ENCODE measurements around the gene FAM240B. TPM values are rescaled to one million over a fixed set of nuclear protein-coding genes. Genes with fewer than 3 reads are reported as not detected.

The FAM240B gene
- not detected in 2 replicates for total RNA-seq (2016; rRNA removed; fragmentation: Illumina TruSeq; extraction: Trizol)
- not detected in 2 replicates for total RNA-seq (2016; cell fraction: cytosol; rRNA removed; fragmentation: Illumina TruSeq; extraction: Trizol; ENCODE audit: low read depth)
- not detected in 2 replicates for total RNA-seq (2016; cell fraction: insoluble cytoplasmic fraction; rRNA removed; fragmentation: Illumina TruSeq; extraction: Trizol)
- total RNA-seq (2016; cell fraction: membrane; rRNA removed; fragmentation: Illumina TruSeq; extraction: Trizol): not detected in 2 replicates
- not detected in 2 replicates for total RNA-seq (2016; cell fraction: nucleus; rRNA removed; fragmentation: Illumina TruSeq; extraction: Trizol)
- polyA plus RNA-seq (2011; rRNA removed): not detected in 2 replicates
- not detected in 2 replicates for polyA plus RNA-seq (2011; cell fraction: cytosol; rRNA removed)
- not detected in 2 replicates for polyA plus RNA-seq (2011; cell fraction: nucleus; rRNA removed)
- polyA plus RNA-seq (2012): not detected in 2 replicates
- not detected in 2 replicates for polyA plus RNA-seq (2016; cell fraction: cytosol; fragmentation: Illumina TruSeq; extraction: Trizol; ENCODE audit: low read depth)
- not detected in 2 replicates for polyA plus RNA-seq (2016; cell fraction: insoluble cytoplasmic fraction; fragmentation: Illumina TruSeq; extraction: Trizol; ENCODE audit: low read depth)
- not detected in 2 replicates for polyA plus RNA-seq (2016; cell fraction: membrane; fragmentation: Illumina TruSeq; extraction: Trizol; ENCODE audit: low read depth)
- polyA plus RNA-seq (2016; cell fraction: nucleus; fragmentation: Illumina TruSeq; extraction: Trizol; ENCODE audit: insufficient read depth, low read depth): not detected in 2 replicates
- not detected in 2 replicates for polyA minus RNA-seq (2011; rRNA and poly(A)+ RNA removed; ENCODE audit: low replicate concordance)
- polyA minus RNA-seq (2011; cell fraction: cytosol; rRNA and poly(A)+ RNA removed): not detected in 2 replicates
- polyA minus RNA-seq (2011; cell fraction: nucleus; rRNA and poly(A)+ RNA removed): not detected in 2 replicates
- not detected for Bru-seq, nascent RNA
- not detected for BruChase-seq, experiment 1, labeled RNA remaining after a 6-hour chase
- BruChase-seq, experiment 2, labeled RNA remaining after a 2-hour chase: not detected
- long read RNA-seq, experiment 1: 0 reads
- long read RNA-seq, experiment 2: 0 reads

- in situ Hi-C loops (cut with HindIII; ENCODE audit: extremely low pct_ligation_motif_present, low pct_unique_long_range_greater_than_20kb): no loop called here
- CTCF ChIA-PET (ENCODE audit: low intra/inter-chr PET ratio, low total read pairs): no interaction called here
Measured at GRCh38 chr9:38720083-38720745, at the start of gene FAM240B. Gene FAM240B (minus strand): TSS chr9:38720133. CDS start chr9:38703999, 16,134 bp downstream.

DNA sequence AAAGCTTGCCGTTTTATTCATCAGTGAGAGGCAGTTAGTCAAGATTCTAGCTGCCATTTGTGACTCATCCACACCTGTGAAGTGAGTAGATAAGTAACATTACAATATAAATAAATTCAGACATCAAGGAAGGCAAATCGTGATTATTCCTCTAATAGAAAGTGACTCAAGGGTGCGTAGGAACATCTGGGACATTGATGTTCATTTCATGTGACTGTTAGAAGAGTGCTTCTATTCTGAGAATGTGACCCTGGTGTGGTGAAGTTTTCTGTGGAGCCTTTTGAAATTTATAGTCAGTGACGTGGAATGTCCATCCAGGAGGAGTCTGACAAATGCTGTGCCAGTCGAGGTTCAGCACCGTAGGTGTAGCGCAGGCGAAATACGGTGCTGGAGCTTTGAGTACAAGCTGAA lies 48.4 kb upstream of the FAM240B start:
- ChIA-PET POLR2A (no interaction called here), CTCF (ENCODE audit: low intra/inter-chr PET ratio, low total read pairs) (no interaction called here)
- WGBS (ENCODE audit: low lambda C conversion rate): 47% methylated on average over 9 of the region's 9 CpGs
- H2AFZ ChIP-seq (ENCODE audit: low read length): no peak overlapping the region
- FAIRE-seq: no peak
- no peak overlapping the region for H3K9ac ChIP-seq (ENCODE audit: insufficient read depth, low read depth, low read length)
- peaks cover 0 to 5% of the 10 kb centered on the region in 2 experiments; a peak in 2 of 5 replicates for H3K27me3 ChIP-seq (ENCODE audit: control insufficient read depth in 1 of 2, insufficient read depth in 2 of 2, low read length in 2 of 2)
- no peak overlapping the region for H3K4me2 ChIP-seq (ENCODE audit: low read depth, low read length)
- H3K4me1 ChIP-seq (ENCODE audit: insufficient read depth, low read length): no peaks in the 10 kb centered on the region
- H3K27ac ChIP-seq (ENCODE audit: extremely low read length, insufficient read depth, low read length): no peak overlapping the region
- no peak for ATAC-seq
- DNase-seq (ENCODE audit: low spot score): no peak
- no TSS peak for BruUV-seq (replicated peaks)
- no peaks in the 10 kb centered on the region for H4K20me1 ChIP-seq (ENCODE audit: insufficient read depth, low read length)
- H3K79me2 ChIP-seq (ENCODE audit: insufficient read depth, low read length): no peaks in the 10 kb centered on the region
- in situ Hi-C loops (cut with HindIII; ENCODE audit: extremely low pct_ligation_motif_present, low pct_unique_long_range_greater_than_20kb): no loop called here
- intact Hi-C loops (cut with micrococcal nuclease; ENCODE audit: unreplicated experiment): no loop called here
- H3K36me3 ChIP-seq (replicated peaks in 1 of 2; ENCODE audit: control insufficient read depth in 1 of 2, insufficient read depth in 2 of 2, low read length in 2 of 2): no peaks in the 10 kb centered on the region
- no peaks in the 10 kb centered on the region for H3K9me3 ChIP-seq (ENCODE audit: low read length)
- no peak overlapping the region for H3K4me3 ChIP-seq (replicated peaks in 1 of 3; ENCODE audit: insufficient read depth in 1 of 3, low read depth in 2 of 3, low read length in 3 of 3)
- TF ChIP-seq RELA (CRISPR knock-in tag; IDR thresholded peaks at IDR 0.05) (no peak), ZNF33A (CRISPR knock-in tag; IDR thresholded peaks at IDR 0.05; ENCODE audit: borderline replicate concordance) (no peak), POLR2G (IDR thresholded peaks at IDR 0.05; ENCODE audit: low read depth, low read length) (no peak), ZFP82 (CRISPR knock-in tag; IDR thresholded peaks at IDR 0.05; ENCODE audit: borderline replicate concordance) (no peak), NFE2L1 (CRISPR knock-in tag; IDR thresholded peaks at IDR 0.05; ENCODE audit: borderline replicate concordance) (no peak), ZNF263 (CRISPR knock-in tag; IDR thresholded peaks at IDR 0.05) (no peak), TGIF2 (CRISPR knock-in tag; IDR thresholded peaks at IDR 0.05) (no peak), ZNF260 (CRISPR knock-in tag; IDR thresholded peaks at IDR 0.05; ENCODE audit: borderline replicate concordance, low read depth) (no peak), KDM5B (CRISPR knock-in tag; IDR thresholded peaks at IDR 0.05; ENCODE audit: borderline replicate concordance) (no peak), ZNF451 (CRISPR knock-in tag; IDR thresholded peaks at IDR 0.05) (no peak), ZNF256 (CRISPR knock-in tag; conservative IDR thresholded peaks at IDR 0.05) (no peak)
- TF ChIP-seq, protein P1, sequence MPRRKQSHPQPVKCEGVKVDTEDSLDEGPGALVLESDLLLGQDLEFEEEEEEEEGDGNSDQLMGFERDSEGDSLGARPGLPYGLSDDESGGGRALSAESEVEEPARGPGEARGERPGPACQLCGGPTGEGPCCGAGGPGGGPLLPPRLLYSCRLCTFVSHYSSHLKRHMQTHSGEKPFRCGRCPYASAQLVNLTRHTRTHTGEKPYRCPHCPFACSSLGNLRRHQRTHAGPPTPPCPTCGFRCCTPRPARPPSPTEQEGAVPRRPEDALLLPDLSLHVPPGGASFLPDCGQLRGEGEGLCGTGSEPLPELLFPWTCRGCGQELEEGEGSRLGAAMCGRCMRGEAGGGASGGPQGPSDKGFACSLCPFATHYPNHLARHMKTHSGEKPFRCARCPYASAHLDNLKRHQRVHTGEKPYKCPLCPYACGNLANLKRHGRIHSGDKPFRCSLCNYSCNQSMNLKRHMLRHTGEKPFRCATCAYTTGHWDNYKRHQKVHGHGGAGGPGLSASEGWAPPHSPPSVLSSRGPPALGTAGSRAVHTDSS (CRISPR knock-in tag; conservative IDR thresholded peaks at IDR 0.05): no peak

More at GRCh38 chr9:38720083-38720745, at the start of gene FAM240B:
- Histone ChIP-seq H3K27me3 (ENCODE audit: control insufficient read depth in 1 of 2, insufficient read depth in 2 of 2, low read length in 2 of 2) (peaks cover 0 to 2% of the 10 kb centered on the region in 2 experiments; a peak in 2 of 5 replicates), H3K79me2 (ENCODE audit: insufficient read depth, low read length) (no peaks in the 10 kb centered on the region), H2AFZ (ENCODE audit: low read length) (no peak within 1 kb of the TSS), H3K27ac (ENCODE audit: extremely low read length, insufficient read depth, low read length) (no peak within 1 kb of the TSS), H3K9ac (ENCODE audit: insufficient read depth, low read depth, low read length) (no peak within 1 kb of the TSS), H4K20me1 (ENCODE audit: insufficient read depth, low read length) (no peaks in the 10 kb centered on the region), H3K4me1 (ENCODE audit: insufficient read depth, low read length) (no peaks in the 10 kb centered on the region), H3K36me3 (replicated peaks in 1 of 2; ENCODE audit: control insufficient read depth in 1 of 2, insufficient read depth in 2 of 2, low read length in 2 of 2) (no peaks in the 10 kb centered on the region), H3K4me3 (replicated peaks in 1 of 3; ENCODE audit: insufficient read depth in 1 of 3, low read depth in 2 of 3, low read length in 3 of 3) (no peak within 1 kb of the TSS), H3K9me3 (ENCODE audit: low read length) (no peaks in the 10 kb centered on the region), H3K4me2 (ENCODE audit: low read depth, low read length) (no peak within 1 kb of the TSS)
- intact Hi-C loops (cut with micrococcal nuclease; ENCODE audit: unreplicated experiment): no loop called here
- no peak for TF ChIP-seq ZKSCAN5 (CRISPR knock-in tag; IDR thresholded peaks at IDR 0.05)
- no peak for TF ChIP-seq U2AF2 (IDR thresholded peaks at IDR 0.05; ENCODE audit: low read depth, low read length)
- TF ChIP-seq ZNF781 (CRISPR knock-in tag; IDR thresholded peaks at IDR 0.05; ENCODE audit: borderline replicate concordance, not compliant biosample characterization): no peak
- no peak for DNase-seq (ENCODE audit: low spot score)
- no peak for FAIRE-seq
- WGBS (ENCODE audit: low lambda C conversion rate): 3% methylated on average over 5 of the region's 7 CpGs
- POLR2A ChIA-PET: no interaction called here
- ATAC-seq: no peak
- BruUV-seq (replicated peaks): no TSS peak
